NCI-H510A treated with DMSO at 0.1 percent for 48 hours (cell line): Measurements from ENCODE around the gene TMEM98.
"Not testable (repeated sequence)": the region's sequence is repeated elsewhere in the genome, so short reads cannot be mapped to it uniquely, and the experiment has no call there.

Experiments
- DNase-seq: peaks from one replicate; lab custom pipeline; 2025; lab: John Stamatoyannopoulos, UW

The TMEM98 gene, protein sequence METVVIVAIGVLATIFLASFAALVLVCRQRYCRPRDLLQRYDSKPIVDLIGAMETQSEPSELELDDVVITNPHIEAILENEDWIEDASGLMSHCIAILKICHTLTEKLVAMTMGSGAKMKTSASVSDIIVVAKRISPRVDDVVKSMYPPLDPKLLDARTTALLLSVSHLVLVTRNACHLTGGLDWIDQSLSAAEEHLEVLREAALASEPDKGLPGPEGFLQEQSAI

GRCh38 chr17:32927724-32928585 lies at the start of gene TMEM98:
TMEM98 (plus strand) TSS chr17:32928153; CDS start chr17:32931529, 3,376 bp downstream.
- no peak for DNase-seq

DNA sequence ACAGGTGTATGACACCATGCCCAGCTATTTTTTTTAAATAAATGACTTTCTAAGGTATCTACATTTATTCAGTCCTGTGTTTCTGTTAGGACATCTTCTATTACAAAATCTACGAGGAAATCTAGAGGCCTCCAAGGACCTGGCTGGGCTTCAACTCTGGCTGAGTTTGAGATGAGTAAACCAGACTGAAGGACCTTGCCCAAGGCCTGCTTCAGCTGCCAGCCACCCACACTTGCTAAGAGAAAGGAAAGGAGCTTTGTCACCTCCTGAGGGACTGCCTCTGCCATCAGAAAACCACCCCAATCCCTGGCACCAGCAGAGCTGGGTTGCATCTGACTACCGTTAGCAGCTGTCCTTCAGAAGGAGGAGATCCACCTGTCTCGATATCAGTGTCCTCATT lies 49.7 kb upstream of the TMEM98 start:
- no peak for DNase-seq

- DNase-seq, result no peak
Measured at GRCh38 chr17:32879134-32879533, 48.8 kb upstream of the TMEM98 start.

DNA sequence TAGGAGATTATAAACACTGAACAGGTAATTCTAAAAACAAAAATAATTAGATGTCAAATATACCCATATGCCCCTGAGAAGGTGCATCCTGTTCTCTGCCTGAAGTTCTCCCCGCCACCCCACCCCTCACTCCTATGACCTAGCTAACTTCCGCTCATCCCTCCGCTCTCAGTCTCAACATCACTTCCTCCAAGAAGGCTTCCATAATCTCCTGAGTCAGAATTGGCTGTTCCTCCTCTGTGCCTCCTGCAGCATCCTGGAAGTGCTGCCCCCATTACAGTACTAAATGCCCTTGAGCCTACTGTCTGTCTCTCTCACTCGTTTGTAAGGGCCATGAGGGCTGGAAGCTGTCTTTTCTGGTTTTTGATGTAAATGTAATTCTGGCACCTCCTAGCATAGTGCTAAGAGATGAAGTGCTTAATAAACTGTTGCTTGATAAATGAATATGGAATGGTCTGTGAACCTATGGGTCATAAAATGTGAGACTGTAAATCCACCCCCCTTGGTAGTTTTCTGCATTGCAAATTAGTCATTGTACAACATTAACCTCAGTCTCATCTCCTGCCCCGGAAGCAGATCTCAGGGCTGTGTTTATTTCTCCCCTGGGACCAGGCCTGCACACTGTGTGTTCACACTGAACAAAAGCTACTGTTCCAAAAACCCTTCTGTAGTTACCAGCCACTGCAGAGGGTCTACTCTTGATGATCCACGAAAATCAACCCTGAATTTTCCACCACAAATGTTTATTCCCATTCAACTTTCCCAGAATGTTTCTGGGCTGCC lies 47.1 kb upstream of the TMEM98 start:
- no peak for DNase-seq

DNA sequence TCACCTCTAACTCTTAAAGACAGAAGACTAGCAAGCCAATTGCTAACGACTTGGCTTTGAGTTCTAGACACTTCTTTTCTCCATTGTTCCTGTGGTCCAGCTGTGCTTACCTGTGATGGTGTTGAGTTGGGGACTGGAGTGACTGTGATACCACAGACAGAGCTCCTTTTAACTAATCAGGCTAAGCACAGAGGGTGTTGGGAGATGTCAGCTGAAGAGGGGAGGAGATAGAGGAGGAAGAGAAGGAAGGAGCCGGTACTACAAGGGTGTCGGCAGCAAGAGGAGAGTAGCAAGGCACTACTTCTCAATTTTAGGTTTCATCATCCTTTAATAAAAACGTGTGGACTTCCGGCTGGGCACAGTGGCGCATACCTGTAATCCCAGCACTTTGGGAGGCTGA lies 45.9 kb upstream of the TMEM98 start:
- DNase-seq, result no peak

- no peak for DNase-seq
Measured at GRCh38 chr17:32882734-32883133, 45.2 kb upstream of the TMEM98 start.

- not testable (repeated sequence) for DNase-seq
Measured at GRCh38 chr17:32886951-32887350, 41.0 kb upstream of the TMEM98 start.

GRCh38 chr17:32887410-32887809 lies 40.5 kb upstream of the TMEM98 start:
- DNase-seq, result not testable (repeated sequence)

- DNase-seq, result no peak
Measured at GRCh38 chr17:32894245-32894644, 33.7 kb upstream of the TMEM98 start.

GRCh38 chr17:32896647-32897258 lies 31.2 kb upstream of the TMEM98 start:
- DNase-seq, result no peak

DNA sequence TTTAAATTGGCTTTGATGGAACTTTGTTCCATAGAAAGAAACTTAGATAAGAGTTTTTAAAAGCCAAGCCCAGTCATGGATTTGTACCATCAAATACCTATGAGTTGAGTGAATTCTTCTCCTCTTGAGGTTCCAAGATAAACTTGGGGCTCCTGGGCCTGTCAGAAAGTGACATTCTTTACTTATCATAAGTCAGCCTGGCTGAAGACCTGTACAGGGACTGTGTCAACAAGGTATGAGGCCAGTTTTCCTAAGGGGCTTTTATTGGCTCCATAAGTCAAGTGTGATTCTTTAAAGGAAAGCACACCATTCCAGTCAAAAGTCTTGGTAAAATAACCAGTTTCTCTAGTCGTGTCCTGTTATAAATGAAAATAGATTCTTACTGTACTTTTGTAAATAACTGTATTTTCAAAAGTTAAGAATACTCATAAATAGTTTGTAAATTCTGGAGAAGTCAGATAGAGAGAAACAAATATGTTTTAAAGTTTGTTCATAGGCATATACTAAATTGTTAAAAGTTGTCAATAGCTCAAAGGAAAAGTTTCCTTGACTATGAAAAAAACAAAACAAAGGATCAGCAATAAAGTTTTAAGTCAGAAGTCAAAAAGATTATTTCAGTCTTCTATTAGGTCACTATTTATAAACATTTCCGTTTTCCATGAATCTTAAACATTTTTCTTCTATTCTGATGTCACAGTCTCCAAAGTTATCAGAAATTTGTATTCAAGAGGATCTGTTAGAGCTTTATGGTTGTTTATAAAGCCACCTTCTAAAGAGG lies 28.5 kb upstream of the TMEM98 start:
- no peak for DNase-seq

DNA sequence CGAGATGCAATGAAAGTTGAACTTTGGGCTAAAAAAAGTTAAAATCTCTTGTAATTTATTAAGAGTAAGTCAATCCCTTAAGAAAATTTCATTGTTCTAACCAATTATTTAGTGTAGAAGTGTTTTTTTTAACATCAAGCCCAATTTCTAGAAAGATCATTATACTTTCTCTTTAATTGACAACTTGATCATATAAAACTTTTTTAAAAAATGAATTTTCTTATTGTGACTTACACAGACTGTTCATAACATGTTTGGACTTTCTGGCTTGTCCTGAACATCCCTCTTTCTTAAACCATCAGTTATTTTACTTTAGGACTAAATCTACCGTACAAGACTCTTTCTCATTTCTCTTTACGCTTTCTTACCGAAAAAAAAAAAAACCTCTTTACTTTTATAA lies 26.2 kb upstream of the TMEM98 start:
- no peak for DNase-seq

DNA sequence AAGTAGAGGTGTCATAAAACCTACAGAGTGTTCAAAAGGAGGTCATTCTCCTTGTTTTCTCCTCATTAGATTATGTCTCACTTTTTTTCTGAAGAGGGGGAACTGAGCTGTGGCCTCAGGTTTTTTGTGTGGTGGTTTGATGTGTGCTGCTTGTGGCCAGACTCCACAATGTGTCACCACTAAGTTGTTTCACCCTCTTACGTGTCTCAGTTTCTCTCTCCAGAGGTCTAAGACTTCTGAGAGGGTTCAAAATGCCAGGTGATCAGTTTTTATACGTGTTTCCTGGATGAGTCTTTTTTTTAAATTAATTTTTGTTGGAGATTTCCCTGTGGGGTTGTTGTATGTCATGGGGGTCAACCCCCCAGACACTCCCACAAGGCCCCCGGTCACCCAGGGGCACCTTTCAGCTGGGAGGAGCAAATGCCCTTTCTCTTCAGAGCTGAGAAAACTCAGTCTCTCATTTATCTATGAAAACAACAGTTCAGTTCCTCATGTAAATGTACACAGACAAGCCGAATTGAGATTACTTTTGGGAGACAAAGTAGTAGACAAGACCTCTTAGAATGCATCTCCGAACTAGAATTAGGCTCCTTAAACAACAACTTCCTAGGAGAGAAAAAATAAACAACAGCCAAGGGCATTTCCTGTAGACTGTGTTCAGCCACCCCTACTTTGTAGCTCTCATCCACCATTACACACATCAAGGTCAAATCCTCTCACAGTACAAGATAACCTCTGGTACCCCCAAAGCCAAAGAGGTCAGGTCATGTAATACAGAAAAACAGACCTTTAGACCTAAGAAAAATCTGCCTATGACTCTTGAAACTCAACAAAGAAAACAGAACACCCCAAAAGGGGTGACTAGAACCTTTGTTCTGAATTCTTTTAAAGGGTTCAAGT lies 23.9 kb upstream of the TMEM98 start:
- DNase-seq, result no peak

DNA sequence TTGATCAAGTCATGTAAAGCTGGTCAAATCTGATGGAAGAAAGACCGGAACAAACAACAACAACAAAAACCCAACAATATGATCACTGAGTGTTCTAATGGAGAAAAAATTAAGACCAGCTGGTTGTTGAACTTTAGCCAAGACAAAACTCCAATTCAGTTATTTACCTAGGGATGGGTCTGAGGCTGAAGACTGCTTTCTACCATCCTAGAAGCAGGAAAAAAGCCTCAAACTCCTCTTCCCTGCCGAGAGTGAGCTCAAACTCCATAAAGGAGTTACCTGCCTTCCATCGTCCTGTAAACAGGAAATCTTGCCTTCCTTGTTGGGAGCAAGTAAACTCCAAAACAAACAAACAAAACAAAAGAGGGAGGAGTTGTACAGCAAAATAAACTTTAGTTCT lies 23.1 kb upstream of the TMEM98 start:
- DNase-seq, result no peak

- no peak for DNase-seq
Measured at GRCh38 chr17:32907583-32907982, 20.4 kb upstream of the TMEM98 start.

- peak; percentile 57 for DNase-seq
Measured at GRCh38 chr17:32909787-32910369, 18.1 kb upstream of the TMEM98 start.

- DNase-seq, result no peak
Measured at GRCh38 chr17:32910769-32911168, 17.2 kb upstream of the TMEM98 start.

DNA sequence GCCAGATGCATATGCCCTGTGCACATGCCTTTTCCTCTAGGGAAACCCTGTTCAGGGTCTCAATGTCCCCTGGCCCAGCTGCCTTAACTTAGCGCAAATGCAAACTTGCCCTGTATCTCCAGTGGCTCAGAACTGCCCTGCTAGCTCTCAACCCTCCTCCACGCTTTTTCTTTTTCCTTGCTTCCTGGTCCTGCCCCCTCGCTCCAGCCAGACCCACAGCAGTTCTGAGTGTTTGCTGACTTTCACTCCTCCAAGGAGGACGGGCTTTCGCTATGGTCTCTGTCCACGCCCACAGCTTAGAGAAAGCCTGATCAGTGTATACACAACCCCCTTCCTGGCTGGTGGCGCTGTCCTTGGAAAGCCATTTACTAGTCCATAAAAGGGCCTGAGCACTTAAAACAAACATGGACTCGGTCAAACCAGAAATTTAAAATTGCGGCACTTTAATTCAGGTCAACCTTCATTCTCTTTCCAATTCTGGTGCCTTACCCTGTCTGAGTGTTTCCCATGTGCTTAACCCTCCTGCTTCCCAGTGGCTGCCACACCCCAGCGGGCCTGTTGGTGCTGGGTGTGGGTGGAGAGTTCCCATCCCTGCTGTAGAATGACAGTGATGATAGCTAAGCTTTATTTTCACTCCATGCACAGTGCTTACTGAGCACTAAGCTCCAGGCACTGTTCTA lies 15.6 kb upstream of the TMEM98 start:
- peak; percentile 59 for DNase-seq

GRCh38 chr17:32913593-32913992 lies 14.4 kb upstream of the TMEM98 start:
- DNase-seq, result no peak
